CD14-positive monocyte (primary cell): ENCODE measurements around the gene PLEKHG4. TPM values are rescaled to one million over a fixed set of nuclear protein-coding genes. Genes with fewer than 3 reads are reported as not detected.

Experiments used
- DNase-seq, 3 donors: peaks; one replicate each; pipeline ENCODE4 v3.0.0-alpha.2; 2011 to 2022
- H2AFZ ChIP-seq: 2 replicates; pipeline ENCODE4 v1.6.0; 2012; ENCODE audit warnings: mild to moderate bottlenecking, low read depth, low read length, inconsistent platforms; ENCODE audit not compliant: insufficient read depth, poor library complexity, severe bottlenecking
- H3K27ac ChIP-seq, 2 donors: 1 replicate in 1 of 2; 2 replicates in 1 of 2; pipeline ENCODE4 v1.5.1; 2012 to 2013; ENCODE audit warnings: low read length in 2 of 2, control low read depth in 1 of 2, inconsistent platforms in 1 of 2, low read depth in 1 of 2, mild to moderate bottlenecking in 1 of 2
- H3K27me3 ChIP-seq, 2 donors: one replicate each; pipeline versions ENCODE4 v1.6.0 to v1.6.1; 2011 to 2013; ENCODE audit warnings: low read length in 2 of 2; ENCODE audit not compliant: control insufficient read depth in 2 of 2, insufficient read depth in 2 of 2
- H3K36me3 ChIP-seq, 2 donors: replicated peaks in 1 of 2; 1 replicate in 1 of 2; 2 replicates in 1 of 2; pipeline versions ENCODE4 v1.5.1 to v1.6.1; 2012 to 2013; ENCODE audit warnings: low read length in 2 of 2, control low read depth in 1 of 2, inconsistent platforms in 1 of 2, mild to moderate bottlenecking in 1 of 2; ENCODE audit not compliant: insufficient read depth in 2 of 2, control insufficient read depth in 1 of 2
- H3K4me1 ChIP-seq, 2 donors: 1 replicate in 1 of 2; 2 replicates in 1 of 2; pipeline versions ENCODE4 v1.5.1 to v1.6.1; 2012 to 2013; ENCODE audit warnings: low read length in 2 of 2, control low read depth in 1 of 2, inconsistent platforms in 1 of 2, mild to moderate bottlenecking in 1 of 2, moderate library complexity in 1 of 2; ENCODE audit not compliant: insufficient read depth in 2 of 2, control insufficient read depth in 1 of 2
- H3K4me2 ChIP-seq: replicated peaks from 2 replicates; pipeline ENCODE3; 2012; ENCODE audit warnings: low read length, moderate library complexity, mild to moderate bottlenecking; ENCODE audit not compliant: poor library complexity, severe bottlenecking; ENCODE audit errors: extremely low read depth
- H3K4me3 ChIP-seq, 3 experiments: fragments of 200-600 bp in 1 of 3; sonication (generic) in 1 of 3; replicated peaks in 1 of 3; 1 replicate in 2 of 3; 2 replicates in 1 of 3; pipeline ENCODE4 v1.5.1; 2011 to 2013; ENCODE audit warnings: low read length in 3 of 3, mild to moderate bottlenecking in 3 of 3, control low read depth in 2 of 3, low read depth in 2 of 3, inconsistent platforms in 1 of 3, moderate library complexity in 1 of 3
- H3K79me2 ChIP-seq: 2 replicates; pipeline ENCODE4 v1.6.0; 2012; ENCODE audit warnings: mild to moderate bottlenecking, control low read depth, inconsistent platforms, low read length, moderate library complexity; ENCODE audit not compliant: insufficient read depth
- H3K9ac ChIP-seq: 2 replicates; pipeline ENCODE4 v1.6.0; 2017; ENCODE audit warnings: low read length, mild to moderate bottlenecking; ENCODE audit not compliant: insufficient read depth, poor library complexity, severe bottlenecking
- H3K9me3 ChIP-seq, 2 donors: replicated peaks in 1 of 2; 1 replicate in 1 of 2; 2 replicates in 1 of 2; pipeline versions ENCODE4 v1.5.1 to v1.6.1; 2012 to 2013; ENCODE audit warnings: low read length in 2 of 2, control low read depth in 1 of 2; ENCODE audit not compliant: control insufficient read depth in 1 of 2, insufficient read depth in 1 of 2
- H4K20me1 ChIP-seq: 2 replicates; pipeline ENCODE4 v1.6.0; 2012; ENCODE audit warnings: mild to moderate bottlenecking, low read length, control low read depth, moderate library complexity; ENCODE audit not compliant: insufficient read depth
- H3K27ac Mint-ChIP-seq, 7 donors: one replicate each; pipeline ENCODE4 v1.8.0; 2020; ENCODE audit warnings: mild to moderate bottlenecking in 7 of 7, mixed read lengths in 7 of 7, moderate library complexity in 6 of 7, inconsistent platforms in 2 of 7
- H3K27me3 Mint-ChIP-seq, 3 donors: one replicate each; pipeline ENCODE4 v1.8.0; 2021 to 2022; ENCODE audit warnings: low read depth in 3 of 3, mild to moderate bottlenecking in 3 of 3, mixed read lengths in 3 of 3, moderate library complexity in 3 of 3, inconsistent platforms in 1 of 3
- H3K36me3 Mint-ChIP-seq, 2 donors: one replicate each; pipeline ENCODE4 v1.8.0; 2020; ENCODE audit warnings: mixed read lengths in 2 of 2, inconsistent platforms in 1 of 2, mild to moderate bottlenecking in 1 of 2
- H3K4me1 Mint-ChIP-seq: one replicate; pipeline ENCODE4 v1.8.0; 2020; ENCODE audit warnings: mild to moderate bottlenecking, mixed read lengths
- H3K4me3 Mint-ChIP-seq, 2 donors: one replicate each; pipeline ENCODE4 v1.8.0; 2020; ENCODE audit warnings: mild to moderate bottlenecking in 2 of 2, mixed read lengths in 2 of 2, moderate library complexity in 1 of 2
- H3K9me3 Mint-ChIP-seq, 7 donors: one replicate each; pipeline ENCODE4 v1.8.0; 2020 to 2022; ENCODE audit warnings: mixed read lengths in 7 of 7, mild to moderate bottlenecking in 6 of 7, moderate library complexity in 6 of 7, inconsistent platforms in 2 of 7
- CTCF ChIP-seq: fragments of 200-600 bp; IDR thresholded peaks from one replicate; pipeline ENCODE4 v1.8.0; 2022; ENCODE audit warnings: antibody characterized with exemption, mild to moderate bottlenecking
- WGBS: methylation state at CpG from one replicate; pipeline ENCODE4 v1.1.5; 2013; ENCODE audit warnings: missing lambda C conversion rate; ENCODE audit not compliant: insufficient coverage; 5-methylcytosine and 5-hydroxymethylcytosine counted together
- intact Hi-C, 2 donors: fragments of 100-400 bp; cut with micrococcal nuclease; formaldehyde crosslinking; loops; one replicate each; pipeline versions ENCODE4 v1.15.0 to v1.15.1; 2023
- polyA plus RNA-seq, 3 donors: library from polyadenylated mRNA; depleted of rRNA in 1 of 3; unstranded in 2 of 3; stranded (reverse) in 1 of 3; fragments of 300-500 nt in 2 of 3; fragments of >200 nt in 1 of 3; fragmentation: Illumina TruSeq in 2 of 3; gene quantifications; 1 replicate in 2 of 3; 2 replicates in 1 of 3; pipeline ENCODE4 v1.2.3, GENCODE V29; 2012 to 2021

The PLEKHG4 gene
- polyA plus RNA-seq, 3 donors: 0.79 to 3.2 (median 3.0) TPM

DNA sequence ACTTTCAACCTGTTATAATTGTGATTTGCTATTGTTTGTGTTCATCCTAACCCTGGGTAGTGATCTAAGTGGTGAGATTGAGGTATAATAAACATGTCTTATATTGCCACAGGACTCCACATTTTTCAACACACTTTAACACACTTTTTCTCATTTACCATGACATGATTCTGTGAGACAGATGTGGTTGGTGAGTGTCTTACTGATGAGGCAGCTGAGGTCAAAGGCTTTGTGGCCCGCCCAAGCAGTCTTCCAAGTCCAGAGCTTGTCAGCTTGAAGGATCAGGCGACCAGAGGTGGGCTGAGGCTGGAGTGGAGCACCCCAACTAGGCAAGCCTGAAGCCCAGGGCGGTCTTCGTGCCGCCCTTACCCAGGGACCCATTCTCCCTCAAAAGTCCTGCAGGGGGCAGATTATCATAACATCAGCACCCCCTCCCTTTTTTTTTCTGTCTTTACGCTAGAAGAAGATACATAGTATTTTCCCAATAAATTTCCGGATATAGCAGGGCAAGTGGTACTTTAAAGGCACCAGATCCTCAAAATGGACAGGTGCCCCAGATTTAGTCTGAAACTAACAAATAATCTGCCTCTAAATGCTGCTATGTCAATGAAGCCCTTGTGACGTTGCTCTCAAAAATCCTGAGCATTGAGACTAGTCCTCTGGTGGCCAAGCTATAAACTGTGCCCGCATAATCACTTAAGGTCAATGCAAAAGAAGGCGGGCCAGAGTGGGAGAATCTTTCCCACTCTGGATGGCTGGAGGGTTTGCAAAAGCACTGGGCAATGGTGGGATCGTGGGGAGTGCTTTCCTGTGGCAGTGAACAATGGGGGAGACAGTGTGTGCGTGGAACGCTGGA is 26.1 kb downstream of the PLEKHG4 start:
- Histone ChIP-seq H3K27me3 (no peaks in the 10 kb centered on the region), H3K4me1 (peaks cover 14 to 15% of the 10 kb centered on the region in 2 donors), H3K36me3 (no peaks in the 10 kb centered on the region), H3K4me2 (no peak overlapping the region), H3K27ac (no peak overlapping the region), H3K79me2 (no peaks in the 10 kb centered on the region), H2AFZ (no peak overlapping the region), H3K4me3 (no peak overlapping the region), H3K9me3 (no peaks in the 10 kb centered on the region), H3K9ac (no peak overlapping the region), H4K20me1 (no peaks in the 10 kb centered on the region)
- 94% methylated on average over 11 of the region's 13 CpGs for WGBS
- TF ChIP-seq CTCF: peak; percentile 10
- no peak overlapping the region for H3K4me3 Mint-ChIP-seq
- no peaks in the 10 kb centered on the region for H3K36me3 Mint-ChIP-seq
- peaks cover 0 to 5% (median 0%) of the 10 kb centered on the region in 7 donors for H3K9me3 Mint-ChIP-seq
- H3K27ac Mint-ChIP-seq: no peak overlapping the region
- peaks cover 17% of the 10 kb centered on the region for H3K4me1 Mint-ChIP-seq
- intact Hi-C loops: no loop called here
- no peak for DNase-seq
- peaks cover 2 to 6% (median 2%) of the 10 kb centered on the region in 3 donors for H3K27me3 Mint-ChIP-seq

DNA sequence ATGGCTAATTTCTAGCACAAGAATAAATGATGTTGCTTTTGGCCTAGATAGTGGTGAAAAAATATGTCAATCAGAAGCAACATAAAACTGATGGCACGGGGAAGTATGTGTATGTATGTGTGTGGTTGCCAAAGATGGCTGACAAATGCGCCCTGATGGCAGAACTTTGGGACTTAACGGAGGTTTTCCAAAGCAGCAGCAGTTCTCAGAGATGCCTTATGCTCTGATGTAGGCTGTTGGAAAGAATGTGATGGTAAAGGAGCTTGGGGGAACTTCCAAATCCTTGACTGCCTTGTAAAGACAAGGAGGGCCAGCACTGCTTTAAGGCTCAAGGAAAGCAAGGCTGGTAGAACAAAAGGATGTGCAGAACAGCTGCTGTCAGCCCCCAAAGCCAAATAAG is 31.2 kb downstream of the PLEKHG4 start:
- Histone ChIP-seq H3K27ac (no peak overlapping the region), H3K4me3 (no peak overlapping the region), H3K4me2 (no peak overlapping the region), H3K36me3 (no peaks in the 10 kb centered on the region), H3K79me2 (no peaks in the 10 kb centered on the region), H3K4me1 (peaks cover 14 to 15% of the 10 kb centered on the region in 2 donors), H3K9me3 (no peaks in the 10 kb centered on the region), H3K27me3 (no peaks in the 10 kb centered on the region), H4K20me1 (no peaks in the 10 kb centered on the region), H3K9ac (no peak overlapping the region), H2AFZ (no peak overlapping the region)
- H3K9me3 Mint-ChIP-seq: peaks cover 0 to 5% (median 0%) of the 10 kb centered on the region in 7 donors
- H3K4me1 Mint-ChIP-seq: peaks cover 17% of the 10 kb centered on the region
- intact Hi-C loops: no loop called here
- H3K36me3 Mint-ChIP-seq: no peaks in the 10 kb centered on the region
- no peak for TF ChIP-seq CTCF
- no peak overlapping the region for H3K4me3 Mint-ChIP-seq
- peaks cover 0 to 3% (median 3%) of the 10 kb centered on the region in 3 donors for H3K27me3 Mint-ChIP-seq
- no peak overlapping the region for H3K27ac Mint-ChIP-seq
- 98% methylated on average over 3 of the region's 3 CpGs for WGBS
- no peak for DNase-seq
